ENCODE data around the gene CCNJL.

- TF ChIP-seq CTCF (IDR thresholded peaks at IDR 0.05) (no peak), POLR2A (IDR thresholded peaks at IDR 0.05) (no peak), EP300 (IDR thresholded peaks at IDR 0.05) (no peak)
Observed at GRCh38 chr5:160341309-160341870, 29.0 kb upstream of the CCNJL start.
